NCI-H524 treated with DMSO at 0.1 percent for 48 hours (cell line): ENCODE data around the gene LRRC10.
A peak's percentile ranks its signal among the peaks of the same experiment; 100 is the strongest.
"Not testable (repeated sequence)": the region's sequence is repeated elsewhere in the genome, so short reads cannot be mapped to it uniquely, and the experiment has no call there.

Experiments used
- DNase-seq: peaks from one replicate; lab custom pipeline; 2025; lab: John Stamatoyannopoulos, UW

The LRRC10 gene

DNA sequence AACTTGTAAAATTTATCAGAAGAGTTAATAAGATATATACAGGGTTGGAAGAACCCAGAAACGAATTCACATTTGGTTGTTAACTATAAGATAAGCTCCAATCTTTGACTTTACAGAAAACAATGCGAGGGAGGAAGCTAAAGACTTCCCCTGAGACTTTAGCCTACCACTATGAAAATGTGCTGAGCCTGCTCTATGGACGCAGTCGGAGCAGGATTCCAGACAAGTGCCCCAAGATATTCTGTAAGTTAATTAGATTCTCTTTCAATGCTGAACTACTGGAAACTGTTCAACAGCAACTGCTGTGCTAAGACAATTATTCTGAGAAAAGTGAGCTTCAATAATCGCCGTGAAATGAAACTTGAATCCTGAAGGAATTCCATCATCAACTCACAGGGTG lies 8.3 kb upstream of the LRRC10 start:
- DNase-seq: no peak

GRCh38 chr12:69616025-69616424 lies 5.3 kb upstream of the LRRC10 start:
- DNase-seq: no peak

GRCh38 chr12:69613351-69613750 lies 2.6 kb upstream of the LRRC10 start:
- no peak for DNase-seq

DNA sequence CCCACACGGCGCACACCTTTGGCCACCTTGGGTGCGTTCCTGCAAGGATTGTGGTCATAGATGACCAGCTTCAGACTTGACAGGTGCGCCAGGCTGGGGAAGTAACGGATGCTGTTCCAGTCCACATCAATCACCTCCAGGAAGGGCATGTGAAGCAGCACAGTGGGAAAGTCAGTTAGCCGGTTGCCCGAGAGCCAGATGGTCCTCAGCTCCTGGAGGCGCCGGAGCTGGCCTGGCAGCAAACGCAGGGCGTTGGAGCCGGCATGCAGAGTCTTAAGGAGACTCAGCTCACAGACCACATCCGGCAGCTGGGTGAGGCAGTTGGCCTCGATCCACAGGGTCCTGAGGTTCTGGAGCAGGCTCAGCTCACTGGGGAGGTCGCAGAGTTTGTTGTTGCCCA lies 581 bp downstream of the LRRC10 start:
- no peak for DNase-seq

DNA sequence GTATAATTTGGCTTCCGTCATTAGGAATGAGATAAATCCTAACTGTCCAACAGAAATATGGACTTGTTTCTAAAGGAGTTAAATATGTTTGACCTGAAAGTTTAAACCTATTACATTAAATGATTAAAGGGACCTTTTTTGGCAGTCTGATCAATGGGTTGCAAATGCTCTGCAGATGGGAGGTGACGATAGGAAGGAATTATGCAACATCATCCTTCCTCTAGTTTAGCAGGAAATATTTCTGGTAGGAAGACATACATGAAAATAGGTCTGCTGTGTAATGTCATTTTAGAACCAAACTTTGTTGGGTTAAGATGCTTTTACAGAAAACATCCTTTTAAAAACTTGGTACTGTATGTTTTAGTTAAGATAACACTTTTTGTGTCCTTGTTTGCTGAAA lies 2.6 kb downstream of the LRRC10 start:
- no peak for DNase-seq

DNA sequence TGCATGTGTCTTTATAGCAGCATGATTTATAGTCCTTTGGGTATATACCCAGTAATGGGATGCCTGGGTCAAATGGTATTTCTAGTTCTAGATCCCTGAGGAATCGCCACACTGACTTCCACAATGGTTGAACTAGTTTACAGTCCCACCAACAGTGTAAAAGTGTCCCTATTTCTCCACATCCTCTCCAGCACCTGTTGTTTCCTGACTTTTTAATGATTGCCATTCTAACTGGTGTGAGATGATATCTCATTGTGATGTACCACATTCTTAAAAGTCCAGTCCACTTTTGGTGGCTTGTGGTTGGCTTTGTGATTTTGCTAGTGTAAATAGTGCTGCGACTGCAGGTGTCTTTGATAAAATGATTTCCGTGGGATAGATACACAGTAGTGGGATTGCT lies 6.4 kb downstream of the LRRC10 start:
- not testable (repeated sequence) for DNase-seq

- not testable (repeated sequence) for DNase-seq
Observed at GRCh38 chr12:69603556-69603955, 7.2 kb downstream of the LRRC10 start.

GRCh38 chr12:69602954-69603353 lies 7.8 kb downstream of the LRRC10 start:
- peak; percentile 44 for DNase-seq

GRCh38 chr12:69601962-69602685 lies 8.6 kb downstream of the LRRC10 start:
- DNase-seq: no peak

- DNase-seq: no peak
Observed at GRCh38 chr12:69600804-69601203, 9.9 kb downstream of the LRRC10 start.

DNA sequence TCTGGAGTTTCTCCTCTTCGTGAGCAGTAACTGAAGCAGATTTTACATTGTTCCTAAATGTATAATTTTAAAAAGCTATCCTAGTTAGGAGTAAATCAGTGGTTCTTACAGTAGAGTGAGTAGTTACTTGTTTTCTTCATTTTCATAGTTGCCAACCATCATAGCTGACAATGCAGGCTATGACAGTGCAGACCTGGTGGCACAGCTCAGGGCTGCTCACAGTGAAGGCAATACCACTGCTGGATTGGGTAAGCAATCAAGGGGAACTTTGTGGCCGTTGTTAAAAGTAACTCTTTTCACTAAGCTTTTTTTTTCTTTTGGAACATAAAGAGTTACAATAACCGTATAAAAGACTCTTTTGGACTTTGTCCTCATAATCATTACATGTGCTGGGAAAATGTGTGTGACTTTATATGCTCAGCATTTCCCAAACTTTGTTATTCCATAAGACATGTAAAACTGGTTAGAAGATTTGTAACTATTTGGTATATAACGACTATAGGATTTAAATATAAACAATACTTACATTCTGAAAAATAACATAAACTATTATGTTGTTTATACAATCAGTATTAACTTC lies 12.4 kb downstream of the LRRC10 start:
- no peak for DNase-seq

DNA sequence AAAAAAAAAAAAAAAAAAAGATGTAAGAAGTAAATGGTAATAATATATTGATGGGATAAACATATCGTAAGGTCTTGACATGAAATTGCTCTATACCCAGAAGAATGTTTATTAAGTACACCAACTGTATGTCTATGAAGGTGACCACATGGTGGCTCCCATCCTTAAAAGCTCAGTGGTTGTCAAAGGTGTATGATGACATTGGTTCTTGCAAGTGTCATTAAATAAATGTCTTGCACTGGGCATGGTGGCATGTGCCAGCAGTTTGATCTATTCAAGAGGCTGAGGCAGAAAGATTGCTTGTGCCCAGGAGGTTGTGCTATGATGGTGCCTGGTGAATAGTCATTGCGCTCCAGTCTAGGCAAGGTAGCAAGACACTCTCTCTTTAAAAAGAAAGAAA lies 15.0 kb downstream of the LRRC10 start:
- no peak for DNase-seq

DNA sequence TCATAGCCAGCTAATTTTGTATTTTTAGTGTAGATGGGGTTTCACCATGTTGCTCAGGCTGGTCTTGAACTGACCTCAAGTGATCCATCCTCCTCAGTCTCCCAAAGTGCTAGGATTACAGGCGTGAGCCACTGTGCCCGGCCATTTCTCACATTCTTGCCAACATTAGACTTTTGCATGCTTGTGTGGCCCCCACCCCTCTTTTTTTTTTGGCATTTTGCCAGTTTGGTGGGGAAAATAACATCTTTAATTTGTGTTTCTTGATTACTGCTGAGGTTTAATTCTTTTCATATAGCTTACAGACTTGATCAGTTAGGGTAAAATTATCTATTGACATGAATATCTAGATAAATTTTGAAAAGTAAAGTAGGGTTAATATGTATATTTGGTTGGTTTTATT lies 21.6 kb downstream of the LRRC10 start:
- no peak for DNase-seq

GRCh38 chr12:69588527-69588926 lies 22.2 kb downstream of the LRRC10 start:
- DNase-seq: no peak

GRCh38 chr12:69585189-69586062 lies 25.3 kb downstream of the LRRC10 start, which contains the start of gene CCT2:
CCT2 (plus strand) TSS chr12:69585459; CDS start chr12:69585522, 63 bp downstream.
- DNase-seq: peak; percentile 54

- DNase-seq: no peak
Observed at GRCh38 chr12:69583203-69583602, 27.5 kb downstream of the LRRC10 start.

- no peak for DNase-seq
Observed at GRCh38 chr12:69580074-69580473, 30.6 kb downstream of the LRRC10 start.

- no peak for DNase-seq
Observed at GRCh38 chr12:69579029-69579428, 31.7 kb downstream of the LRRC10 start.

GRCh38 chr12:69578283-69578682 lies 32.4 kb downstream of the LRRC10 start:
- DNase-seq: no peak

DNA sequence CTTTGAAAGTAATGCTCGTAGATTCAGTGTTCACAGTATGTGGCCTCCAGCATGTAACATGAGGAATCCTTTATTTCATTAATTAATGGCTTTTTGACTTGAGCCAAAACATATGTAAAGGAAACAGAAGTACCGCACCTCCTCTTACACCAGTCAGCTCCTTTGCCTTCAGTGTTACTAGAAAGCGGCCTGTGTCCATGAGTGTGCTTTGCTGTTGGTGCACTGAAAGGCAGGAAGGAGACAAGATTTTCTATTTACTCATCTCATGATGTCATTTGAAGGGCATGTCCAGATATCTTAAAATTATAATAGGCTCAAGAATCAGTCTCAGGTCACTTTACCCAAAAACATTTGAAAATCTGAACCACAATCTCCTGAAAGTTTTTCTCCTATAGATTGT lies 35.4 kb downstream of the LRRC10 start:
- no peak for DNase-seq

GRCh38 chr12:69570545-69571399 lies 39.9 kb downstream of the LRRC10 start:
- DNase-seq: no peak

- no peak for DNase-seq
Observed at GRCh38 chr12:69570000-69570516, 40.6 kb downstream of the LRRC10 start.
